ENCODE results near the gene ESPL1. TPM values are rescaled to one million over a fixed set of nuclear protein-coding genes. Genes with fewer than 3 reads are reported as not detected.
A peak's percentile ranks its signal among the peaks of the same experiment; 100 is the strongest.
"Not testable (repeated sequence)": the region's sequence is repeated elsewhere in the genome, so short reads cannot be mapped to it uniquely, and the experiment has no call there.

The ESPL1 gene
- total RNA-seq, 1 donor from 2014 or later: 0.17 TPM

DNA sequence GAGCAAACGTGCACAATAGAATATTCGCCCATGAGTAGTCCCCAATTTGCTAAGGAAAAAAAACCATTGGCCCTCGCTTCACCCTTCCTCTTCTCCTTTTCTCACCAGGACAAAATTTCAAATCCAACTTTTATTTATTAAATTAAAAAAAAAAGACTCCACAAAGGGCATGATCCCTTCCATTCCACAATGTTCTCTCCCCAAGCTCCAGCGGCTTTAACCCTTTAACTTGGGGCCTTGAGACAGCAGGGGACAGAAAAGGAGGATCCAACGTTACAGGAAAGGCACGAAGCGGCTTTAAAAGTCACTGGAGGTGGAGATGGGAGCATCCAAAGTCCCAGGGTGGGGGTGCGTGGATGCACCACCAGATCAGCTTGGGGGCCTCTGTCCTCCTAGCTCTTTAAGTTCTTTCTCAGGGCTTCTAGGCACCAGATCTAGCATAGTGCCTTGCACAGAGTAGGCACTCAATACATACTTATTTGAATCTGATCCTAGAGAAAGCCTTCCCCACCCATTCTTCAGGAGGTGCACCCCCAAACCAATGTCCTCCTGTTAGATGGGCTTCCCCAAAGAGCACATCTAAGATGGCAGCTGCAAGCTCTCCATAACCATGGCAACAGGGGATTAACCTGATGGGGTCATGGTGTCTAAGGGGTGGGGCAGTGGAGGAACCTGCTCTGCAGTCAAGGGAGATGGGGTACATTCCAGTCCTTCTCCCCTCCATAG lies 58.5 kb downstream of the ESPL1 start:
- intact Hi-C loops (cut with micrococcal nuclease): no loop called here
- DNase-seq (no peak), ATAC-seq (no peak)

GRCh38 chr12:53327435-53328042 lies 59.4 kb downstream of the ESPL1 start:
- DNase-seq (no peak), ATAC-seq (no peak)
- intact Hi-C loops (cut with micrococcal nuclease): no loop called here

DNA sequence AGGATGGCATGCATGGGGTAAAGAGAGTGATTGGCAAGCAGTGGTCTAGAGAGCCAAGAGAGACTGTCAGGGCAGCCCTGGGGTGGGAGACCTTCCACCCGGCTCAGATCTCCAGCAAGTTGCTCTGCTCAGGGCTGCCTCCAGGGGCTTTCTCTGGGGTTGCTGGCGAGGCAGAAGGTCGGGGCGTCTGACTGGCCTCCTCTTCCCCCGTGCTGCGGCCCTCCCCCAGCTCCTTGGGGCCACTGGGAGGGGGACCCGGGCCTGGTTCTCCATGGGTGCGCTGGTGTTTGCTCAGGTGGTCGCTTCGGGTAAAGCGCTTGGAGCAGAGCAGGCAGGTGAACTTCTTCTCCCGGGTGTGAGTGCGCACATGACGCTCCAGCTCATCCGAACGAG lies 59.9 kb downstream of the ESPL1 start:
- ATAC-seq (no peak), DNase-seq (no peak)
- intact Hi-C loops (cut with micrococcal nuclease): no loop called here

DNA sequence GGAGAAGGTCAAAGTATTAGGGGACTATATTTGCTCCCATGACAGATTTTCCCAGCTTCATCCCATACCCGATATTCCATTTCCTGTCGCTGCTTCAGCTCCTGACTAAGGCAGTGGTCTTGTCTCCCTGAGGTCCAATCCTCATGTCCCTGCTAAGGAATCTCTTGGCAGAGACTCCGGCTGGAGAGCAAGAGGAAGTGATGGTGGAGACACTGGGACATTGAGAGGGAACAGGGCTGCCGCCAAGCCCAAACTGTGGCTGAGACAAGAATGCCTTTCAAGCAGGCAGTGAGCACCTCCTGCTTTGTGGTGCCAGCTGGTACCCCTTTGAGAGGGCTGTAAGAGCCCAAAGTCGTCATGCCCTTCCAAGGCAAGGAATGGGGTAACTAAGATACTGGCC lies 62.6 kb downstream of the ESPL1 start:
- no peak for DNase-seq
- ATAC-seq: no peak
- intact Hi-C loops (cut with micrococcal nuclease): no loop called here

- intact Hi-C loops (cut with micrococcal nuclease); ATAC-seq; DNase-seq: not testable (repeated sequence)
Measured at GRCh38 chr12:53332339-53332738, 64.2 kb downstream of the ESPL1 start.

DNA sequence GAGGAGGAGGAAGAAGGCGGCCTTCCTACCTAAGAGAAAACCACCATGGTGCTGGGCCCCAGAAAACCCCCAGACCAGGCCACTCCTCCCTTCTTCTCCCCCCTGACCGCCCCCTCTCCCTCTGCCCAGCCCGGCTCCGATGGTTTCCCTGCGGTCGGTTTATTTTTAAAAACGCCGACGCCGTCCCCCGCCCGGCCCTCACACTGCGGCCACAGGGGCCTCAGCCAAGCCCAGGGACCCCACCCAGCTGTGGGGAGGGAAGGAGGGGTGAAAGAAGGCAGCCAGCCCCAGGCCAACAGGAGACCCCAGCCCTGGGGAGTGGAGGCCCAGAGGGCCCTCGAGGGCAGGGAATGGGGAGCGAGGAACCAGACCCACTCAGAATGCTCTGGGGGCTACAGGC lies 64.6 kb downstream of the ESPL1 start:
- intact Hi-C loops (cut with micrococcal nuclease): no loop called here
- DNase-seq: no peak
- ATAC-seq: no peak

GRCh38 chr12:53333289-53333688 lies 65.2 kb downstream of the ESPL1 start:
- no peak for DNase-seq
- intact Hi-C loops (cut with micrococcal nuclease): no loop called here

GRCh38 chr12:53333845-53334244 lies 65.7 kb downstream of the ESPL1 start:
- DNase-seq (no peak), ATAC-seq (no peak)
- intact Hi-C loops (cut with micrococcal nuclease): no loop called here

More at GRCh38 chr12:53333289-53333688, 65.2 kb downstream of the ESPL1 start:
- no peak for ATAC-seq

DNA sequence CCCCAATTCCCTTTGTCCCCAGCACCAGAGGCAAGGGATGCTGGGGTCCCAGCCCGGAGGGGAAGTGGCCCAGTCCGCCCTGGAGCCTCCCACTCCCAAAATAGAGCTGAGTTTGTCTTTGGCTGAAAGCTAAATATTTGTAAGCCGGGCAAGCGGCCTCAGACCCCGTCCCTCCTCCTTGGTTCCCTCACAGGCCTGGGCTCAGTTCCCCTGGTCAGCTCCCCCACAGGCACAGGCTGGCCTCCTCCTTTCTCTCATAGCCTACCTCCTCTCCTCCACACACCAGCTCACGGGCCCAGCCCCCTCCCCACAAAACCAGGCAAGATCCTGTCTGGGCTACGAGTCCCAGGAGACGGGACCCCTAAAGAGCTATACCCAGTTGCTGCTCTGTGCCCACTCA lies 66.7 kb downstream of the ESPL1 start:
- no peak for ATAC-seq
- intact Hi-C loops (cut with micrococcal nuclease): no loop called here
- DNase-seq: no peak

- no peak for ATAC-seq
- intact Hi-C loops (cut with micrococcal nuclease): no loop called here
Measured at GRCh38 chr12:53336181-53336681, 68.1 kb downstream of the ESPL1 start, which contains the start of gene SP7. TSS of gene SP7 (minus strand) at chr12:53336354. CDS start at chr12:53335646, 708 bp downstream.

GRCh38 chr12:53338017-53338416 lies 69.9 kb downstream of the ESPL1 start:
- DNase-seq: no peak
- intact Hi-C loops (cut with micrococcal nuclease): no loop called here
- ATAC-seq: peak; percentile 64

More at GRCh38 chr12:53336181-53336681, 68.1 kb downstream of the ESPL1 start, which contains the start of gene SP7:
- no peak for DNase-seq

- DNase-seq (no peak), ATAC-seq (no peak)
- intact Hi-C loops (cut with micrococcal nuclease): no loop called here
Measured at GRCh38 chr12:53338916-53339315, 70.8 kb downstream of the ESPL1 start.

DNA sequence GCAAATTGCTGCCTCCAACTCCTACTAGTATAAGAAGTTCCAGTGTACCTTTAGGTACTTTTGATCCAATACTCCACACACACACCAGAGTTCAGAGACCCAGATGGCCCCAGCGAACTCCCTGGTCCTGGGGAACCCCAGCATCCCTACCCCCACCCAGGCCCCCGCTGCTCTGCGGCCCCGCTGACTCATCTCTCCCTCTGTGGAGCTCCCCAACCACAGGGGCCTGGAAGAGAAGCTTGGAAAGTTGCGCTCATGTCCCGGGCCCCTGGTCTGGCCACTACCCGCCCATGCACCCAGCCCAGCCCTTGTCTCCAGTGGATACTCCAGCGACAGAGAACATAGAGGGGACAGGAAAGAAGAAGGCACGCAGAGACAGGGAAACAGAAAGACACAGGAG lies 72.3 kb downstream of the ESPL1 start:
- DNase-seq (no peak), ATAC-seq (no peak)
- intact Hi-C loops (cut with micrococcal nuclease): no loop called here

Other genes starting within 250 kb of the ESPL1 start
- 120 TPM for gene TNS2, start 218.2 kb upstream of the ESPL1 start, total RNA-seq
- 39.8 TPM for gene SPRYD3, start 188.9 kb upstream of the ESPL1 start, total RNA-seq
- 45.5 TPM for gene IGFBP6, start 170.6 kb upstream of the ESPL1 start, total RNA-seq
- 0.12 TPM for gene SOAT2, start 164.8 kb upstream of the ESPL1 start, total RNA-seq
- 31.6 TPM for gene ZNF740, start 87.6 kb upstream of the ESPL1 start, total RNA-seq
- gene CSAD, start 87.4 kb upstream of the ESPL1 start, total RNA-seq: 9.6 TPM
- gene ITGB7, start 61.0 kb upstream of the ESPL1 start, total RNA-seq: 1.3 TPM
- gene RARG, start 36.1 kb upstream of the ESPL1 start, total RNA-seq: 16.9 TPM
- 374 TPM for gene PFDN5, start 27.2 kb downstream of the ESPL1 start, total RNA-seq
- 42.5 TPM for gene MYG1, start 31.4 kb downstream of the ESPL1 start, total RNA-seq
- 39.4 TPM for gene AAAS, start 53.3 kb downstream of the ESPL1 start, total RNA-seq
- not detected for gene SP7, start 68.1 kb downstream of the ESPL1 start, total RNA-seq
- gene SP1, start 111.9 kb downstream of the ESPL1 start, total RNA-seq: 30.1 TPM
- gene AMHR2, start 155.6 kb downstream of the ESPL1 start, total RNA-seq: not detected
- gene PRR13, start 173.4 kb downstream of the ESPL1 start, total RNA-seq: 56.1 TPM
- gene PCBP2, start 183.8 kb downstream of the ESPL1 start, total RNA-seq: 557 TPM
- gene MAP3K12, start 231.2 kb downstream of the ESPL1 start, total RNA-seq: 4.2 TPM
- gene TARBP2, start 233.0 kb downstream of the ESPL1 start, total RNA-seq: 10.1 TPM
- gene NPFF, start 239.2 kb downstream of the ESPL1 start, total RNA-seq: not detected